GM18519 (cell line): Measurements from ENCODE around the gene GSDME.

Experiments used
- ATAC-seq: cut with Tn5 transposase; IDR thresholded peaks from one replicate; pipeline ENCODE4 v1.9.1; 2021; ENCODE audit warnings: mild to moderate bottlenecking, moderate library complexity; ENCODE audit not compliant: unreplicated experiment, low FRiP score

GSDME gene

DNA sequence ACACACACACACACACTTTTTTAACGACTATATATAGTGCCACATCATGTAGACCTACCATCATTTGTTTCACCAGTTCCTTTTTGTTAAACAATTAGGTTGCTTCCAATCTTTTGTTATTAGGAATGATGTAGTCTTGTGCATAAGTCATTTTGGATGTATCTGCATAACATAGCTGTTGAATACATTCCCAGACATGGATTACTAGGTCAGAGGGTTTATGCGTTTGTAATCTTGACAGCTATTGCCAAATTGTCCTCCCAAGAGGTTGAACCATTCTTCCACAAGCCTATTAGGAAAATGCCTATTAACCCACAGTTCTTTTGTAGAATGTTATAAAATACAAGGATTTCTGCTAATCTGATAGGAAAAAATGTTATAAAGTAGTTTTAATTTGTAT lies 96.7 kb downstream of the GSDME start:
- no peak for ATAC-seq

DNA sequence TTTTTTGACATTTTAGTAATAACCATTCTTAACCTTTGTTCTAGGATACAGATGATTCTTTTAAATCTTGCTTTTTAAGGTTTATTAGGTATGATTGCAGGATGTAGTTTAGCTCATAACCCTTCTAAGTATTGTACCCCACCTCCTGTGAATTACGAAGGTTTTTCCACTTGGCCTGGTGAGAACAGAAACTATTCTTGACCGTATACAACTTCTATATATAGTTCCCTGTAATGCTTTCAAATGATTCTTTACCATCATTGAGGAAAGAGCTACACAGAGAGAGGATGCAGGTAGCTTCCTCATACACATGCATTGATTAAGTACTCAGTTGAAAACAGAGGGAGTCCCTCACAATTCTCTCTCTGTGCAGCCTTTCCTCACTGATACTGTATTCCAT lies 97.8 kb downstream of the GSDME start:
- ATAC-seq: no peak

DNA sequence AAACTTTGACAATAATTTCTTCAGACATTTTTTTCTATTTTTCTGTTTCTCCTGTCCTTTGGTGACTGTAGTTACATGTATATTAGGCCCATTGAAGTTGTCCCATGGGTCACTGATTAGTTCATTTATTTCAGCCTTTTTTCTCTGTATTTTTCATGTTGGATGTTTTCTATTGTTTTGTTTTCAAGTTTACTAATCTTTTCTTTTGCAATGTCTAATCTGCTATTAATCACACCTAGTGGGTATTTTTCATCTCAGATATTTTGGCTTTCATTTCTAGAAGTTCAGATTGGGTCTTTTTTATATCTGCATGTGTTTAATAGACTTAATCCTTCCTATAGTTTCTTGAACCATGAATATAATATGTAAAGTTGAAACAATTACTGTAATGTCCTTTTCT lies 99.3 kb downstream of the GSDME start:
- ATAC-seq: no peak

DNA sequence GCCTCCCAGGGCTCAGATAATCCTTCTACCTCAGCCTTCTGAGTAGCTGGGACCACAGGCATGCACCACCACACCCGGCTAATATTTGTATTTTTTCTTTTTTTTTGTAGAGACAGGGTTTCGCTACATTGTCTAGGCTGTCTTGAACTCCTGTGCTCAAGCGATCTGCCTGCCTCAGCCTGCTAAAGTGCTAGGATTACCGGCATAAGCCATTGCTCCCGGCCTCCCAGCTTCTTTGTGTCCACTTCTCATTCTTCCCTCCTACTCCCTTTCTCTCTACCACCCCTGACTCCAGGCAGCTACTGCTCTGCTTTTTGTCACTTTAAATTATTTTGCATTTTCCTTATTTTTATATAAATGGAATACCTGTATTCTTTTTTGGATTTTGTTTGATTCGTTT lies 100.7 kb downstream of the GSDME start:
- no peak for ATAC-seq

DNA sequence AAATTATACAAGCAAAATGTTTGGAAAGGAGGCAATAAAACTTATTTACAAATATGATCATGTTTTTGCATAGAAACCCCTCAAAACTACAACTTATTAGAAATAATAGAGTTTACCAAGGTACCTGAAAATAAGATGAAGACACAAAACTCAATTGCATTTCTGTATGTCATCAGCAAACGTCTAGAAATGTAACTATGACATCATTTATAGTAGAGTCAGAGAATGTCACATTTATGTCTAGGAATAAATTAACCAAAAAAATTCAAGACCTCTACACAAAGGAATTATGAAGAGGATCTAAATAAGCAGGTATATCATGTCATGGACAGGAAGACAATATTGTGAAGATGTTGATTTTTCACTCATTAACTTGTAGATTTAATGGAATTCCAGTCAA lies 103.0 kb downstream of the GSDME start:
- ATAC-seq: no peak

DNA sequence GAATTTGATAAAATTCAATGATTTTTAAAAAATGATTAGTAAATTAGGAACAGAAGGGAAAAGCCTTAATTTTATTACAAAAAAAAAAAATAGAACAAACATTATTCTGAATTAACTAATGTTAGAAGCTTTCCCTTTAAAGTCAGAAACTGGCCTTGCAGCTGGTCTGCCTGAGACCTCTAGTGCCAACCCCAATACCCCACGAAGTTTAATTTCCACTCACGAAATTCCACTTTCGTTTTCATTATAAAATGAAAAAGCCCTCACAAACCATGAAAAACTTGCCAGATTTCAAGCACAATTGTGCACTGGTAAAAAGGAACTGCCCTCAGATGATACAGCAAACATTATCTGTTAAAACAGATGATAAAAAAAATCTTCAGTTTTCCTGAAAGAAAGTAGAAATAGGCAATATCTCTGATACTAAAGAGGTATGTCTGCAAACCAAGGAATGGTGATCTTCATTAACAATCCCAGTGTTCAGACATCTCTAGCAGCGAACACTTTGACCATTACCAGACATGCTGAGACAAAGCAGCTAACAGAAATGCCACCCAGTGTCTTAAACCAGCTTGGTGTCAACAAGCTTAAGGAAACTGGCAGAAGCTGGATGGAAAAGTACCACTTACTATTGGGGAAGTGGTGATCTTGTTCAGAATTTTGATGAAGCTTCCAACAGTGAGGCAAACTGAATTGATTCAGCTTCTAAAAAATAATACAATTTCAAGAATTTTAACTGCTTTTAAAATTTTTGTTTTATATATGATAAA lies 103.8 kb downstream of the GSDME start:
- no peak for ATAC-seq

DNA sequence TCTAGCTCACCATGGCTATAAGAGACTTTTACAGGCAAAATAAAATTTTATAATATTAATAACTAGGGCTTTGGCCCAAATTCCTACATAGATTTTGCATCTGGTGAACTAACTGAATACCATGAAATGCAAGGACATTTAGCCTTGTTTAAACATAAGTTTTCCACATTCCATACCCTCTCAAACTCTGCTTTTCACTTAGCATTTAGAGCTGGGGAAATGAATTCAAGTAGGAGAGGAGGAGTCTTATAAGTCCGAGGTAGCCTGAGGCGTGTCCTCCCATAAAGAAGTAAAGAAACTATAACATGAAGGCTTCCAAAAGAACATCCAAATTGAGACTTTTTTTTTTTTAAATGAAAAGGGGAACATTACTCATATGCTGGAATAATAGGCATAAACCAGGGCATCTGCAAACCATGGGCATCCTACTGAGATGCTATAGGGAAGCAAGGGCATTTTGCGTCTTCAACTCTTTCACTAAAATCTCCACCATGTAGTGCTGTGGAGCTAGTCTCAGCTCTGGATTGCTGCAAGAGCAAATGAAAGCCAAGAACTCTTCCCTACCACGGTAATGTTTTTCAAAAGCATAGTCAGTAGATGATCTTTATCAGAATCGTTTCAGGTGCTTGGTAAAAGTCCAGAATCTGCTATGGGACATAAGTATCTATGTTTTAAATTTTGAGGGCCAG lies 104.9 kb downstream of the GSDME start:
- no peak for ATAC-seq
